ENCODE results near the gene SYVN1.

DNA sequence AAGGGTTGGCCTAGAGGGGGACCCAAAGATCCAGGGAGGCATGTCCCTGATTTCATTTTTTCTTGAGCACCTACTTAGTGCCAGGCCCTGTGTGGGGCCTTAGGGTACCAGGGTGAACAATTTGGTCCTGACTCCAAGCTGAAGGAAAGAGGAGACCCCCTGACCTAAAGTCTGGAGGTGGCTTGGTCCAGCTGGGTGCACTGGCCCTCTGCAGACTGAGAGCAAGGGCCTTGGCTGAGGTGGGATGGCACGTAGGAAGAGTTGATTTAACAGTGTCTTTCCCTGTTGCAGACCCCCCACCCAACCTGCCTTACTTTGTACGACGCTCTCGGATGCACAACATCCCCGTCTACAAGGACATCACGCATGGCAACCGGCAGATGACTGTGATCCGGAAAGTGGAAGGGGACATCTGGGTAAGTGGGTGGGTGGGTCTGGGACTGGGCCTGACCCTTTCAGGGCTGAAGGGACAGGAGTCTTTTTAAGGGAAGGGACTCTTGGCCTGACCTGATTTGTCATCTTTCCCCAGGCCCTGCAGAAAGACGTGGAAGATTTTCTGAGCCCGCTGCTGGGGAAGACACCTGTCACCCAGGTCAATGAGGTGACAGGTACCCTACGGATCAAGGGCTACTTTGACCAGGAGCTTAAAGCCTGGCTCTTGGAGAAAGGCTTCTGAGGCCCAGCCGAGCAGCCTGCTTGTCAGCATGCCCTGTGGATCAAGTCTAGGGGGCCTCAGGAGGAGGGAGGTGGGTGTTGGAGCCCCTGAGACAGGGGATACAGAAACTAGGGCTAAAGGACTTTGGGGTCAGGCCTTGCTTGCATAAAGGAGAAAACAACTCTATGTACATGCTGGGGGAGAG lies 8.9 kb downstream of the SYVN1 start:
- TF ChIP-seq, protein P1, sequence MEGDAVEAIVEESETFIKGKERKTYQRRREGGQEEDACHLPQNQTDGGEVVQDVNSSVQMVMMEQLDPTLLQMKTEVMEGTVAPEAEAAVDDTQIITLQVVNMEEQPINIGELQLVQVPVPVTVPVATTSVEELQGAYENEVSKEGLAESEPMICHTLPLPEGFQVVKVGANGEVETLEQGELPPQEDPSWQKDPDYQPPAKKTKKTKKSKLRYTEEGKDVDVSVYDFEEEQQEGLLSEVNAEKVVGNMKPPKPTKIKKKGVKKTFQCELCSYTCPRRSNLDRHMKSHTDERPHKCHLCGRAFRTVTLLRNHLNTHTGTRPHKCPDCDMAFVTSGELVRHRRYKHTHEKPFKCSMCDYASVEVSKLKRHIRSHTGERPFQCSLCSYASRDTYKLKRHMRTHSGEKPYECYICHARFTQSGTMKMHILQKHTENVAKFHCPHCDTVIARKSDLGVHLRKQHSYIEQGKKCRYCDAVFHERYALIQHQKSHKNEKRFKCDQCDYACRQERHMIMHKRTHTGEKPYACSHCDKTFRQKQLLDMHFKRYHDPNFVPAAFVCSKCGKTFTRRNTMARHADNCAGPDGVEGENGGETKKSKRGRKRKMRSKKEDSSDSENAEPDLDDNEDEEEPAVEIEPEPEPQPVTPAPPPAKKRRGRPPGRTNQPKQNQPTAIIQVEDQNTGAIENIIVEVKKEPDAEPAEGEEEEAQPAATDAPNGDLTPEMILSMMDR (IDR thresholded peaks at IDR 0.05 in 2 of 3, conservative IDR thresholded peaks at IDR 0.05 in 1 of 3; ENCODE audit: borderline replicate concordance in 1 of 3, insufficient read depth in 1 of 3, low read depth in 2 of 3, low read length in 2 of 3), result no peak
- TF ChIP-seq, protein P2, sequence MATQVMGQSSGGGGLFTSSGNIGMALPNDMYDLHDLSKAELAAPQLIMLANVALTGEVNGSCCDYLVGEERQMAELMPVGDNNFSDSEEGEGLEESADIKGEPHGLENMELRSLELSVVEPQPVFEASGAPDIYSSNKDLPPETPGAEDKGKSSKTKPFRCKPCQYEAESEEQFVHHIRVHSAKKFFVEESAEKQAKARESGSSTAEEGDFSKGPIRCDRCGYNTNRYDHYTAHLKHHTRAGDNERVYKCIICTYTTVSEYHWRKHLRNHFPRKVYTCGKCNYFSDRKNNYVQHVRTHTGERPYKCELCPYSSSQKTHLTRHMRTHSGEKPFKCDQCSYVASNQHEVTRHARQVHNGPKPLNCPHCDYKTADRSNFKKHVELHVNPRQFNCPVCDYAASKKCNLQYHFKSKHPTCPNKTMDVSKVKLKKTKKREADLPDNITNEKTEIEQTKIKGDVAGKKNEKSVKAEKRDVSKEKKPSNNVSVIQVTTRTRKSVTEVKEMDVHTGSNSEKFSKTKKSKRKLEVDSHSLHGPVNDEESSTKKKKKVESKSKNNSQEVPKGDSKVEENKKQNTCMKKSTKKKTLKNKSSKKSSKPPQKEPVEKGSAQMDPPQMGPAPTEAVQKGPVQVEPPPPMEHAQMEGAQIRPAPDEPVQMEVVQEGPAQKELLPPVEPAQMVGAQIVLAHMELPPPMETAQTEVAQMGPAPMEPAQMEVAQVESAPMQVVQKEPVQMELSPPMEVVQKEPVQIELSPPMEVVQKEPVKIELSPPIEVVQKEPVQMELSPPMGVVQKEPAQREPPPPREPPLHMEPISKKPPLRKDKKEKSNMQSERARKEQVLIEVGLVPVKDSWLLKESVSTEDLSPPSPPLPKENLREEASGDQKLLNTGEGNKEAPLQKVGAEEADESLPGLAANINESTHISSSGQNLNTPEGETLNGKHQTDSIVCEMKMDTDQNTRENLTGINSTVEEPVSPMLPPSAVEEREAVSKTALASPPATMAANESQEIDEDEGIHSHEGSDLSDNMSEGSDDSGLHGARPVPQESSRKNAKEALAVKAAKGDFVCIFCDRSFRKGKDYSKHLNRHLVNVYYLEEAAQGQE (IDR thresholded peaks at IDR 0.05; ENCODE audit: low read depth), result no peak
- TF ChIP-seq CEBPB (IDR thresholded peaks at IDR 0.05; ENCODE audit: low read depth), result no peak
- no peak for TF ChIP-seq FOSL1 (IDR thresholded peaks at IDR 0.05; ENCODE audit: low read depth)
- no peak for TF ChIP-seq SIN3A (IDR thresholded peaks at IDR 0.05; ENCODE audit: low read depth)
- TF ChIP-seq EZH2phosphoT487 (IDR thresholded peaks at IDR 0.05; ENCODE audit: borderline replicate concordance), result no peak
- no peak for TF ChIP-seq RAD21 (IDR thresholded peaks at IDR 0.05; ENCODE audit: low read depth)
- no peak for TF ChIP-seq TCF7L2 (IDR thresholded peaks at IDR 0.05; ENCODE audit: borderline replicate concordance, extremely low read depth, insufficient read depth, insufficient read length)
